ENCODE results near the gene SGF29.
A peak's percentile ranks its signal among the peaks of the same experiment; 100 is the strongest.
"Not testable (repeated sequence)": the region's sequence is repeated elsewhere in the genome, so short reads cannot be mapped to it uniquely, and the experiment has no call there.

The SGF29 gene

DNA sequence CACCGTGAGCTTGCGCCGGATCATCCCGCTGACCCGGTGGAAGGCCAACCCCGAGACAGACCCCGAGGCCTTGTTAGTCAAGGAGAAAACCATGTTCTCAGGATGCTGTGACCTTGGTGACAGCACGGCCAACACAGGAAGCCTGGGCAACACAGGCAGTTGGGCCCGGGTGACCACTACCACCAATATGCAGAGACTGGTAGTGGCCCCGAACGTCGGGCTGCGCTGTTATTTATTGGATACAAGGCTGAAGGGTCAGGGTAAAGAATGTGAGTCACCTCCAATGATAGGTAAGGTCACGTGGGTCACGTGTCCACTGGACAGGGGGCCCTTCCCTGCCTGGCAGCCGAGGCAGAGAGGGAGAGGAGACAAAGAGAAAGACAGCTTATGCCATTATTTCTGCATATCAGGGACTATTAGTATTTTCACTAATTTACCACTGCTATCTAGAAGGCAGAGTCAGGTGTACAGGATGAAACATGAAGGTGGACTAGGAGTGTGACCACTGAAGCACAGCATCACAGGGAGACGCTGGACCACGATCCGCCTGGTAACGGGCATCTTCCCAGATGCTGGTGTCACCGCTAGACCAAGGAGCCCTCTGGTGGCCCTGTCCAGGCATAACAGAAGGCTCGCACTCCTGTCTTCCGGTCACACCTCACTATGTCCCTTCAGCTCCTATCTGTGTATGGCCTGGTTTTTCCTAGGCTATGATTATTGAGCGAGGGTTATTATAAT, 61.9 kb downstream of the SGF29 start:
- DNase-seq: not testable (repeated sequence)

- not testable (repeated sequence) for DNase-seq
Measured at GRCh38 chr16:28616224-28616577, 62.5 kb downstream of the SGF29 start.

DNA sequence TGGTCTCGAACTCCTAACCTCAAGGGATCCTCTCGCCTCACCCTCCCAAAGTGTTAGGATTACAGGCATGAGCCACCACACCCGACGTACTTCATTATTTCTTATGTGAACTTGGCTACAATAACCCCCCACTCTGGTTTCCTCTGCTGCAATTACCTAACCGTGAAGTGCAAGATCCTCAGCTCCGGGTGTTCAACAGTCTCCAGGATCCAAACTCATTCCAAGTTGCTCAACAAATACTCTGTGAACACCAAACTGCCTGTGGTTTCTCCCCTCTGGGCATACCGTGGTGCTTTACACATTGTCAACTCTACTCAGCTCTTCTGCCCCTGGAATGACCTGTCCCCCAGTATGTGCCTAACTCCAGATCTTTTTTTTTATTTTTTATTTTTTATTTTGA, 62.9 kb downstream of the SGF29 start:
- no peak for DNase-seq

DNA sequence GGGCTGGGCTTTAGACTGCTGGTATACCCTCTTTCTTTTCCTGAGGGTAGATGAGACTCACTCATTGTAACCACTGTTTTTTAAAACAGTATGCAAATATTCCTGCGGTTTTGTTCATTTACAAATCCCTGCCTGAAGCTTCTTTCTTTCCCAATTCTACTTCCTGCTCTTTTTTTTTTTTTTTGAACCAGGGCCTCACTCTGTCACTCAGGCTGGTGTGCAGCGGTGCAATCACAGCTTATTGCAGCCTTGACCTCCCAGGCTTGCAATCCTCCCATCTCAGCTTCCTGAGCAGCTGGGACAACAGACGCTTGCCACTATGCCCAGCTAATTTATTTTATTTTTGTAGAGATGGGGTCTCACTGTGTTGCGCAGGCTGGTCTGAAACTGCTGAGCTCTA, 64.2 kb downstream of the SGF29 start:
- no peak for DNase-seq

DNA sequence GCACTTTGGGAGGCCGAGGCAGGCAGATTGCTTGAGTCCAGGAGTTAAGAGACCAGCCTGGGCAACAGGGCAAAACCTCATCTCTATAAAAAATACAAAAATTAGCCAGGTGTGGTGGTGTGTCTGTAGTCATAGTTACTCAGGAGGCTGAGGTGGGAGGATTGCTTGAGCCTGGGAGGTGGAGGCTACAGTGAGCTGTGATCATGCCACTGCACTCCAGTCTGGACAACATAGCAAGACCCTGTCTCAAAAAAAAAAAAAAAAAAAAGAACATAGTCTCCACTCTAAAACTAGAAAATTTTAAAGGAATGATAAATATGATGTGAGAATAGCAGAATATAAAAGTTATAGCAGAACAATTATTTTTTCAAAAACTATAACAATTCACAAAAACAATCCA, 66.6 kb downstream of the SGF29 start:
- not testable (repeated sequence) for DNase-seq

GRCh38 chr16:28621481-28622155, 67.9 kb downstream of the SGF29 start:
- DNase-seq: no peak

- DNase-seq: not testable (repeated sequence)
Measured at GRCh38 chr16:28622532-28623171, 68.9 kb downstream of the SGF29 start.

DNA sequence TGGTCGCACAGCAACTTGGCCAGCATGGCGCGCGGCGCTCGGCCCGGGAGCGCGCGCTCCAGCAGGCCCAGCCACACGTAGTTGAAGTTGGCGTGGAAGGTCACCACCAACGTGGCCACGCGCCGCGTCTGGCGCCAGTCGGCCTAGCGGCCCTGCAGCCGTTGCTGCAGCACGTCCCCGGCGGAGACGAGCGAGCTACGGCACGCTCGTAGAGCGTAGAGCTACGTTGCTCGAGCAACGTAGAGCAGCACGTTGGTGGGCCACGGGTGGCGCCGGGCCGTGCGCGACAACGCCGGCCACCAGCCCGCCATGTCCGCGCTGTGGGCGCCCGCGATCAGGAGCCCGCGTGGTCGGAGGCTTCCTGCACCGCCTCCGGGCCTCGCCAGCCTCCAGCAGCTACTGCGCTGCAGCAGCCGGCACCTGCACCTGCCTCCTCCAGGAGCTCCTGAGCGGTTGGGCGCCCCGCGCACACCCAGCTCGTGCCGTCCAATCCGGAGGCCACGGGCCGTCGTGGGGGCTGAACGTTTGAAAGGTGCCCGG, 69.5 kb downstream of the SGF29 start:
- DNase-seq: peak; percentile 62

- not testable (repeated sequence) for DNase-seq
Measured at GRCh38 chr16:28630905-28631304, 77.2 kb downstream of the SGF29 start.

DNA sequence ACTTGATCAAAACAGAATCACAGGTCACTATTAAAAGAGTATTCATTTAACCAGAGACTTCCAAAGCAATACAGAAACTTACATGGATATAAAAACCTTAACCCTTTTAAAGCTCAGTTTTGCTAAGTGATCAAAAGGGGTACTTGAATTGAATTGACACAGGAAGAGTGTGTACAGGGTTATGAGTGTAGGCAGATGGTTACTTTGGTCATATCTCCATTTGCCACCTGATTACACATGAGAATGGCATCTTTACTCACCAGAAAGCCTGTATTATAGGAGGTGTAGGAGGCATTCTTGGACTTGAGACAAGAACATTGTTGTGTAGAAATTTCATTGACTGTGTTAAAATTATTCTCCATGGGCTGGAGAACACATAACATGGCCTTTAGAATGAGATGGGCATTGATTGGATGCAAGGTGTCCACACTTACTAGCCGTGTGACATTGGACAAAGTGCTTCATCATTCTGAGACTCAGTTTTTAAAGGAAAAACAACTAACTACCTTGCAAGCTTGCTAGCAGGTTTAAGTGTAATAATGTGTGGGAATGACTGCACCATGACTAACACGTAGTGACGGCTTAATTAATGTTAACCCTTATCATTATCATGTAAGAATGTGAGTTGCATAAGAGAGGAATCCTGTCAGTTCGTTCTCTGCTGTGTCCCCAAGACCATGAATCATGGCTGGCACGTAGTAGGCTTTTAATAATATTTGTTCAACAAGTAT, 82.5 kb downstream of the SGF29 start:
- not testable (repeated sequence) for DNase-seq

GRCh38 chr16:28637765-28638164, 84.0 kb downstream of the SGF29 start, which contains the start of gene NPIPB8:
TSS of gene NPIPB8 (plus strand) at chr16:28638065. CDS start at chr16:28638361, 296 bp downstream.
- not testable (repeated sequence) for DNase-seq

DNA sequence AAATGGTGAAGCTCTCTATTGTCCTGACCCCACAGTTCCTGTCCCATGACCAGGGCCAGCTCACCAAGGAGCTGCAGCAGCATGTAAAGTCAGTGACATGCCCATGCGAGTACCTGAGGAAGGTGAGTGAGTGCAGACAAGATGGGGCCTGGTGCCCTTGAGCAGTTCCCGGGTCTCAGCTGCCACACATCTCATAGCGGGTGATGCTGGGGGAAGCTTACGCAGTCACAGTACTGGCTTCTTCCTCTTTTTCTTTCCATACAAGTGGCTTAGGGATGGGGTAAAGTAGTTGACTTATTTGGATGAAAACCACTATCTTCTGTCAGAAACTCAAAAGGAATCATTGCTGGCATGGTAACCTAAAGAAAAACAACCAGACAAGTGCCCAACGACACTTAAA, 84.6 kb downstream of the SGF29 start:
- not testable (repeated sequence) for DNase-seq

DNA sequence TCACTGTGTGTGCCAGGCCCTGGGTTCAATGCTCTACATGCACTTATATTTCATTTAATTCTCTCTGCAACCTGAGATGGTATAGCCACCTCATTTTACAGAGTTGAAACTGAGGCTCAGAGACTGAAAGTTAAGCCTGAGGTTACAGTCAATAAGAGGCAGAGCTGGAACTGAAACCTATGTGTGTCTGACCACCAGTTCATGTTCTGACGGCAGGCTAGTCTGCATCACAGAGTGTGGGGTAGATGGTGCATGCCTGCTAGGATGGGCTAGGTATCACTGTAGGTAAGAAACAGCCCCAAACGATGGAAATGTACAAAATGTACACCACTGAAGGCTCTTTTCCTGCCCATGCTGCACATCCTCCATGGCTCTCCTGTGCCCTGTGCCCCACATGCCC, 86.2 kb downstream of the SGF29 start:
- not testable (repeated sequence) for DNase-seq
